Calu3 (cell line): Measurements from ENCODE around the gene SLC30A7. TPM values are rescaled to one million over a fixed set of nuclear protein-coding genes. Genes with fewer than 3 reads are reported as not detected.

Experiments used
- BruUV-seq: library from RNA; stranded (reverse); fragments of 400-500 nt; replicated peaks from 2 replicates; lab custom pipeline; 2021; lab: Mats Ljungman, UMichigan
- CTCF ChIA-PET: fragments of 300-600 bp; sonication (Branson Sonifier 250); formaldehyde crosslinking; loops from one replicate; lab custom pipeline; 2022; ENCODE audit warnings: antibody characterized with exemption; lab: Charles Lee
- DNase-seq: peaks from one replicate; pipeline ENCODE4 v3.0.0; 2022
- H3K27ac Mint-ChIP-seq: one replicate; pipeline ENCODE4 v1.8.0; 2022; ENCODE audit warnings: mixed read lengths; ENCODE audit not compliant: unreplicated experiment
- H3K27me3 Mint-ChIP-seq: one replicate; pipeline ENCODE4 v1.8.0; 2022; ENCODE audit warnings: mixed read lengths; ENCODE audit not compliant: unreplicated experiment
- H3K36me3 Mint-ChIP-seq: one replicate; pipeline ENCODE4 v1.8.0; 2022; ENCODE audit warnings: mild to moderate bottlenecking, moderate library complexity, mixed read lengths; ENCODE audit not compliant: insufficient read depth, unreplicated experiment
- H3K4me1 Mint-ChIP-seq: one replicate; pipeline ENCODE4 v1.8.0; 2022; ENCODE audit warnings: mild to moderate bottlenecking, low read depth, mixed read lengths; ENCODE audit not compliant: unreplicated experiment
- H3K4me3 Mint-ChIP-seq: one replicate; pipeline ENCODE4 v1.8.0; 2022; ENCODE audit warnings: mild to moderate bottlenecking, low read depth, moderate library complexity, mixed read lengths; ENCODE audit not compliant: unreplicated experiment
- H3K9me3 Mint-ChIP-seq: one replicate; pipeline ENCODE4 v1.8.0; 2022; ENCODE audit warnings: low read depth, mixed read lengths; ENCODE audit not compliant: unreplicated experiment
- CTCF ChIP-seq: fragments of 200-600 bp; IDR thresholded peaks from one replicate; pipeline ENCODE4 v1.8.0; 2022; ENCODE audit warnings: antibody characterized with exemption; ENCODE audit not compliant: unreplicated experiment
- intact Hi-C: fragments of 100-400 bp; cut with micrococcal nuclease; formaldehyde crosslinking; loops from one replicate; pipeline ENCODE4 v1.10.0; 2022; ENCODE audit not compliant: unreplicated experiment
- total RNA-seq: library from RNA; stranded (reverse); gene quantifications from 2 replicates; pipeline ENCODE4 v1.2.3, GENCODE V29; 2022

The SLC30A7 gene
- total RNA-seq, 1 experiment from 2014 or later, result 38.2 TPM

GRCh38 chr1:100902365-100902764 lies 6.5 kb downstream of the SLC30A7 start:
- H3K27ac Mint-ChIP-seq, result no peak overlapping the region
- peaks cover 5% of the 10 kb centered on the region for H3K9me3 Mint-ChIP-seq
- H3K4me3 Mint-ChIP-seq, result no peak overlapping the region
- DNase-seq, result no peak
- peaks cover 6% of the 10 kb centered on the region for H3K36me3 Mint-ChIP-seq
- CTCF ChIA-PET, result no interaction called here
- no peak for TF ChIP-seq CTCF
- intact Hi-C loops, result no loop called here
- BruUV-seq, result no TSS peak
- H3K27me3 Mint-ChIP-seq, result no peaks in the 10 kb centered on the region
- H3K4me1 Mint-ChIP-seq, result no peaks in the 10 kb centered on the region

- H3K4me3 Mint-ChIP-seq, result no peak overlapping the region
- no TSS peak for BruUV-seq
- no peaks in the 10 kb centered on the region for H3K4me1 Mint-ChIP-seq
- no peak for TF ChIP-seq CTCF
- CTCF ChIA-PET, result no interaction called here
- DNase-seq, result no peak
- no peaks in the 10 kb centered on the region for H3K27me3 Mint-ChIP-seq
- intact Hi-C loops, result no loop called here
- H3K9me3 Mint-ChIP-seq, result peaks cover 5% of the 10 kb centered on the region
- H3K36me3 Mint-ChIP-seq, result peaks cover 5% of the 10 kb centered on the region
- H3K27ac Mint-ChIP-seq, result no peak overlapping the region
Observed at GRCh38 chr1:100903777-100904176, 7.9 kb downstream of the SLC30A7 start.

DNA sequence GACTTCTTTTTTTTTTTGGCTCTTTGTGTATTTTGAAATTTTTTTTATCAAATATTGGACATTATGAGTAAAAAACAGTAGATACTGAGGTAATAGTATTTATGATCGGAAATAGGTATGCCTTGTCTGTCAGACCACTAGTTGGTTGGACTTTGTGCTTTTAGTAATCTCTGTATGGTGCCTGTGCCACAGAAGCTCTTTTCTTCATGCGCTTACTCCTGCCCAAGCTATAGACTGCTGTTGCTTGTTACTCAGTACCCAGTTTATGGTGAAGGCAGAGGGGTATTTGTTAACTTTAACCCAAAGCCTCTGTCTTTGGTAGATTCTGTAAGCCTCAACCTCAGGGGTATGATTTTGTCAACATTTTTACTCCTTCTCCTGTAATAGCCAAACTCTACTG lies 8.6 kb downstream of the SLC30A7 start:
- Mint-ChIP-seq H3K36me3 (peaks cover 5% of the 10 kb centered on the region), H3K27me3 (no peaks in the 10 kb centered on the region), H3K4me1 (no peaks in the 10 kb centered on the region), H3K27ac (no peak overlapping the region), H3K9me3 (peaks cover 5% of the 10 kb centered on the region), H3K4me3 (no peak overlapping the region)
- BruUV-seq, result no TSS peak
- TF ChIP-seq CTCF, result no peak
- CTCF ChIA-PET, result no interaction called here
- DNase-seq, result no peak
- intact Hi-C loops, result no loop called here

GRCh38 chr1:100905181-100905580 lies 9.3 kb downstream of the SLC30A7 start:
- no peaks in the 10 kb centered on the region for H3K4me1 Mint-ChIP-seq
- CTCF ChIA-PET, result no interaction called here
- no TSS peak for BruUV-seq
- DNase-seq, result no peak
- no peak overlapping the region for H3K4me3 Mint-ChIP-seq
- H3K9me3 Mint-ChIP-seq, result peaks cover 5% of the 10 kb centered on the region
- intact Hi-C loops, result no loop called here
- no peaks in the 10 kb centered on the region for H3K27me3 Mint-ChIP-seq
- no peak for TF ChIP-seq CTCF
- no peak overlapping the region for H3K27ac Mint-ChIP-seq
- H3K36me3 Mint-ChIP-seq, result no peaks in the 10 kb centered on the region
